Hippocampal formation (tissue), 2 donors: ENCODE results near the gene PLPPR3.

Experiments
- DNase-seq, 2 donors: peaks; one replicate each; lab custom pipeline; 2025; lab: John Stamatoyannopoulos, UW

The PLPPR3 gene

GRCh38 chr19:810077-810855 lies 11.5 kb downstream of the PLPPR3 start:
- no peak for DNase-seq

- no peak for DNase-seq
These were observed 13.4 kb downstream of the PLPPR3 start for GRCh38 chr19:808423-808775.

GRCh38 chr19:807627-808422 lies 13.9 kb downstream of the PLPPR3 start:
- no peak for DNase-seq

- no peak for DNase-seq
These were observed 14.8 kb downstream of the PLPPR3 start for GRCh38 chr19:806815-807421.

GRCh38 chr19:805600-806550 lies 15.9 kb downstream of the PLPPR3 start:
- no peak for DNase-seq

GRCh38 chr19:805166-805551 lies 16.6 kb downstream of the PLPPR3 start:
- DNase-seq, result no peak

GRCh38 chr19:804419-805165 lies 17.2 kb downstream of the PLPPR3 start:
- DNase-seq, result no peak

GRCh38 chr19:803686-804418 lies 17.9 kb downstream of the PLPPR3 start:
- no peak for DNase-seq

- DNase-seq, result no peak
These were observed 18.6 kb downstream of the PLPPR3 start for GRCh38 chr19:803099-803561.

GRCh38 chr19:802498-803098 lies 19.2 kb downstream of the PLPPR3 start:
- no peak for DNase-seq

- no peak for DNase-seq
These were observed 19.8 kb downstream of the PLPPR3 start for GRCh38 chr19:801861-802497.

- no peak for DNase-seq
These were observed 20.5 kb downstream of the PLPPR3 start for GRCh38 chr19:801030-801860.

- no peak for DNase-seq
These were observed 21.3 kb downstream of the PLPPR3 start for GRCh38 chr19:800360-801029.

- no peak for DNase-seq
These were observed 22.5 kb downstream of the PLPPR3 start for GRCh38 chr19:799076-799881.

GRCh38 chr19:798415-799075 lies 23.2 kb downstream of the PLPPR3 start:
- DNase-seq, result no peak
